Measurements from ENCODE around the gene CGB1. TPM values are rescaled to one million over a fixed set of nuclear protein-coding genes. Genes with fewer than 3 reads are reported as not detected.

Gene CGB1
- total RNA-seq, 1 experiment from 2014 or later: not detected

DNA sequence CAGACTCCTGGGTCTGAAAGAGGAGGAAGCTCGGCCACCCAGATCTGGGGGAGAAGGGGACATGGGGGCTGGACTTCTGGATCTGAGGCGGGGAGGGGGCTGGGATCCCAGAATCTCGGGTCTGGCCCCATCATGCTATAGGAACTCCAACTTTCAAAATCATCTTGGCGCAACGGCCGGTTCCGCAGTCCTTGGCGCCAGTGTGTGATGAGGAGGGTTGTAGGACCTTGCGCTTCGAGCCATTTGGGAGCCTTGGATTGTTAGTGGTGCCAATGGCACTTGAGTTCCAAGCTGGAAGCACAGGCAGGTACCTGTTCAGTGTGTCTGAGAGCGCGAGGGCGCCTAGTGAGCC lies 42.7 kb downstream of the CGB1 start:
- TF ChIP-seq, protein P1, sequence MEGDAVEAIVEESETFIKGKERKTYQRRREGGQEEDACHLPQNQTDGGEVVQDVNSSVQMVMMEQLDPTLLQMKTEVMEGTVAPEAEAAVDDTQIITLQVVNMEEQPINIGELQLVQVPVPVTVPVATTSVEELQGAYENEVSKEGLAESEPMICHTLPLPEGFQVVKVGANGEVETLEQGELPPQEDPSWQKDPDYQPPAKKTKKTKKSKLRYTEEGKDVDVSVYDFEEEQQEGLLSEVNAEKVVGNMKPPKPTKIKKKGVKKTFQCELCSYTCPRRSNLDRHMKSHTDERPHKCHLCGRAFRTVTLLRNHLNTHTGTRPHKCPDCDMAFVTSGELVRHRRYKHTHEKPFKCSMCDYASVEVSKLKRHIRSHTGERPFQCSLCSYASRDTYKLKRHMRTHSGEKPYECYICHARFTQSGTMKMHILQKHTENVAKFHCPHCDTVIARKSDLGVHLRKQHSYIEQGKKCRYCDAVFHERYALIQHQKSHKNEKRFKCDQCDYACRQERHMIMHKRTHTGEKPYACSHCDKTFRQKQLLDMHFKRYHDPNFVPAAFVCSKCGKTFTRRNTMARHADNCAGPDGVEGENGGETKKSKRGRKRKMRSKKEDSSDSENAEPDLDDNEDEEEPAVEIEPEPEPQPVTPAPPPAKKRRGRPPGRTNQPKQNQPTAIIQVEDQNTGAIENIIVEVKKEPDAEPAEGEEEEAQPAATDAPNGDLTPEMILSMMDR (conservative IDR thresholded peaks at IDR 0.05): no peak
- H3K9me3 ChIP-seq (ENCODE audit: control insufficient read depth, low read depth, low read length): no peaks in the 10 kb centered on the region
- no peak overlapping the region for H3T11ph ChIP-seq (ENCODE audit: low read length)
- WGBS (ENCODE audit: extremely low coverage, insufficient read length, low lambda C conversion rate): no CpG with 5 or more reads among the region's 13 CpGs
- H4K91ac ChIP-seq (ENCODE audit: insufficient read length, low read depth, low read length): no peak overlapping the region
- H3K36me3 Mint-ChIP-seq (ENCODE audit: insufficient read depth in 1 of 3, low read depth in 3 of 3): peaks cover 5 to 18% (median 17%) of the 10 kb centered on the region in 3 experiments; a peak in 6 of 7 replicates
- peak overlapping the region; percentile 95 to 99 (median 98); a peak in 6 of 7 replicates for H3K27ac Mint-ChIP-seq
- no peak overlapping the region for H3K23ac ChIP-seq (ENCODE audit: insufficient read length, low read depth, low read length)
- no peaks in the 10 kb centered on the region for H4K20me1 ChIP-seq (ENCODE audit: control insufficient read depth, insufficient read depth, insufficient read length)
- no peaks in the 10 kb centered on the region for H3K9me3 Mint-ChIP-seq
- no peaks in the 10 kb centered on the region for H3K27me3 ChIP-seq (ENCODE audit: insufficient read depth, low read length)
- peak overlapping the region; percentile 93 to 95 for H3K4me3 Mint-ChIP-seq
- no peak overlapping the region for H2BK15ac ChIP-seq (ENCODE audit: low read depth, low read length)
- no peak overlapping the region for H2AK5ac ChIP-seq (ENCODE audit: insufficient read length, low read length)
- no peaks in the 10 kb centered on the region for H3K79me1 ChIP-seq (ENCODE audit: insufficient read depth, low read depth, low read length, poor library complexity, severe bottlenecking)
- H4K8ac ChIP-seq (replicated peaks; ENCODE audit: insufficient read length, low read depth, low read length): no peak overlapping the region
- H3K56ac ChIP-seq (ENCODE audit: insufficient read length, low read depth, low read length): no peak overlapping the region
- H3K4me1 Mint-ChIP-seq: peaks cover 31 to 35% of the 10 kb centered on the region in 2 experiments
- H3K4me1 ChIP-seq (ENCODE audit: insufficient read depth, low read length): no peaks in the 10 kb centered on the region; the same call in 1 of the 2 replicates
- H3K27ac ChIP-seq (ENCODE audit: insufficient read length, low read depth, low read length): no peak overlapping the region
- no peak overlapping the region for H3K4ac ChIP-seq (ENCODE audit: low read depth, low read length)
- H3K27me3 Mint-ChIP-seq (ENCODE audit: low read depth): no peaks in the 10 kb centered on the region
- H3K4me2 ChIP-seq (ENCODE audit: insufficient read depth, insufficient read length, low read length): peak overlapping the region; percentile 88
- no peak overlapping the region for H2BK20ac ChIP-seq (ENCODE audit: low read depth, low read length, poor library complexity, severe bottlenecking)
- no peak overlapping the region for H2BK5ac ChIP-seq (ENCODE audit: insufficient read length, low read length)
- H2AFZ ChIP-seq (ENCODE audit: low read length): no peak overlapping the region
- H2BK12ac ChIP-seq (ENCODE audit: insufficient read length, low read depth, low read length): no peak overlapping the region
- peaks cover 9% of the 10 kb centered on the region; the same call in 1 of the 2 replicates for H3K79me2 ChIP-seq (ENCODE audit: insufficient read depth, low read length)
- DNase-seq: no peak
- H3K9ac ChIP-seq (ENCODE audit: extremely low read depth, insufficient read length, low read length): peak overlapping the region; percentile 40
- peak overlapping the region; percentile 50; the same call in 1 of the 2 replicates for H3K14ac ChIP-seq (ENCODE audit: insufficient read depth, low read length)
- peaks cover 8% of the 10 kb centered on the region for H3K23me2 ChIP-seq (ENCODE audit: insufficient read length, low read depth, low read length, poor library complexity, severe bottlenecking)
- H4K5ac ChIP-seq (ENCODE audit: insufficient read length, low read depth, low read length): no peak overlapping the region
- H3K18ac ChIP-seq (ENCODE audit: insufficient read length, low read depth, low read length): no peak overlapping the region
- no peak overlapping the region for H2BK120ac ChIP-seq (ENCODE audit: low read depth, low read length, poor library complexity, severe bottlenecking)

Measured in H9 (cell line).